H1 (cell line): ENCODE data around the gene FXYD3. TPM values are rescaled to one million over a fixed set of nuclear protein-coding genes. Genes with fewer than 3 reads are reported as not detected.

Experiments
- ATF3 ChIP-seq: IDR thresholded peaks from 2 replicates; pipeline ENCODE4 v1.6.1; 2011; ENCODE audit warnings: low read depth, mild to moderate bottlenecking, low read length; ENCODE audit not compliant: insufficient read depth
- BRCA1 ChIP-seq: IDR thresholded peaks from 2 replicates; pipeline ENCODE4 v1.6.1; 2012; ENCODE audit warnings: low read depth, low read length, improper control_type of control experiment
- HDAC2 ChIP-seq, 2 experiments: fragments of 300-600 bp in 1 of 2; sonication (generic) in 1 of 2; IDR thresholded peaks; 2 replicates each; pipeline ENCODE4 v1.6.1; 2011 to 2012; ENCODE audit warnings: low read depth in 2 of 2, low read length in 2 of 2, mild to moderate bottlenecking in 2 of 2, moderate library complexity in 2 of 2, borderline replicate concordance in 1 of 2, inconsistent platforms in 1 of 2
- HDAC6 ChIP-seq: IDR thresholded peaks from one replicate; pipeline ENCODE4 v1.7.1; 2012; ENCODE audit warnings: low read depth, mild to moderate bottlenecking, inconsistent platforms, low read length, moderate library complexity
- KDM5A ChIP-seq: fragments of 200-600 bp; IDR thresholded peaks from 2 replicates; pipeline ENCODE4 v1.7.1; 2012; ENCODE audit warnings: mild to moderate bottlenecking, low read length, inconsistent platforms, mixed read lengths
- SP4 ChIP-seq: IDR thresholded peaks from 2 replicates; pipeline ENCODE4 v1.6.1; 2012; ENCODE audit warnings: low read length, inconsistent platforms
- SRF ChIP-seq: IDR thresholded peaks from 2 replicates; pipeline ENCODE4 v1.6.1; 2011; ENCODE audit warnings: mild to moderate bottlenecking, low read depth, low read length, moderate library complexity
- TBP ChIP-seq: IDR thresholded peaks from 2 replicates; pipeline ENCODE4 v1.6.1; 2011; ENCODE audit warnings: low read depth, low read length, improper control_type of control experiment
- polyA plus RNA-seq, 7 experiments: library from polyadenylated mRNA; depleted of rRNA in 3 of 7; stranded (reverse) in 5 of 7; unstranded in 2 of 7; fragments of >200 nt in 5 of 7; fragments of 200-250 nt in 2 of 7; gene quantifications; 1 replicate in 5 of 7; 2 replicates in 1 of 7; 4 replicates in 1 of 7; pipeline versions ENCODE4 v1.2.1 to v1.2.3, GENCODE V29; 2011 to 2013; ENCODE audit warnings: missing spikeins in 2 of 7, mixed read lengths in 2 of 7
- total RNA-seq: library from RNA; stranded (reverse); fragmentation: NEBNext Ultra II Directional; extraction: Animal tissue kit (Norgen Biotek cat#: 25700); gene quantifications from 2 replicates; pipeline ENCODE4 v1.2.1, GENCODE V29; 2021

FXYD3 gene
- total and polyA plus RNA-seq, 2 of the 8 experiments (the other 6 are each of a cell fraction or from before 2014, with no cell fraction given), result 0.33 TPM; not detected in 1

DNA sequence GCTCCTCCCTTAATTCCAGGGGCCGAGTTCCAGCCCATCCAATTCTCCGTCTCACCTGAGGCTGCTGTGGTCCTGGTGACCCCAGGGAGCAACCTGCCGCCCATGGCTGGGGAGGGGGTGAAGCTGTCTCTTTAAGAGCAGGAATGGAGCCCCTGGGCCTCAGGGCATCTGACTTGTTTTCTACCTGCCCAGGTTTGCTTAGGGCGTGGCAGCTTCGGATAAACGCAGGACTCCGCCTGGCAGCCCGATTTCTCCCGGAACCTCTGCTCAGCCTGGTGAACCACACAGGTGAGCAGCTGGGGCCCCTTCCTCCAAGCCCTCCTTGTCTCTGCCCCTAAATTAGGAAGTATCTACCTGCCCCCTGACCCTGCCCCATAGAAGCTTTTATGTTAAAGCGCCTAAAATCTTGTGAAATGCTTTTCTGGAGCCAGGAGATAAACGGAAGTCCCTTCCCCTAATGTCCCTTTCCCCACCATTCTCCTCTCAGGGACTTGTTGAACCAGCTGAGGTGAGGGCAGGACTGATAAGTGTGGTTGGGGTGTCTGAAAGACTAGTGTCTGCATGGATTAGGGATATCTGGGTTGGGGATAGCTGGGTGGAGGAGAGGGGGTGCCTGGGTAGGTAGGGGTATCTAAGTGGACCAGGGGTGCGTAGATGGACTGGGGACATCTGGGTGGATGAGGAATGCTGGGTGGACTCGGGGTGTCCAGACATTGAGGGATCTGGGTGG lies 614 bp downstream of the FXYD3 start (continued):
- no peak for TF ChIP-seq BRCA1
- no peak for TF ChIP-seq KDM5A
- no peak for TF ChIP-seq SRF
- no peak for TF ChIP-seq TBP
- no peak for TF ChIP-seq HDAC2 (IDR thresholded peaks at IDR 0.05; ENCODE audit: borderline replicate concordance in 1 of 2, low read depth in 2 of 2, low read length in 2 of 2)
- no peak for TF ChIP-seq SP4
- no peak for TF ChIP-seq HDAC6
- no peak for TF ChIP-seq ATF3
